B cell (primary cell): ENCODE measurements around the gene TMX2.

Experiments used
- CTCF ChIP-seq: fragments of 200-600 bp; IDR thresholded peaks from one replicate; pipeline ENCODE4 v1.8.0; 2022; ENCODE audit warnings: antibody characterized with exemption, mild to moderate bottlenecking
- EZH2 ChIP-seq: IDR thresholded peaks from 2 replicates; pipeline ENCODE4 v1.6.1; 2012; ENCODE audit warnings: borderline replicate concordance, low read depth, mild to moderate bottlenecking, moderate library complexity, low read length; ENCODE audit not compliant: insufficient read depth, poor library complexity, severe bottlenecking

- TF ChIP-seq CTCF (no peak), EZH2 (no peak)
Observed at GRCh38 chr11:57729479-57729878, 17.1 kb downstream of the TMX2 start.
